KG1 (cell line): ENCODE measurements around the gene PRPF6.
"Not testable (repeated sequence)": the region's sequence is repeated elsewhere in the genome, so short reads cannot be mapped to it uniquely, and the experiment has no call there.

Experiments
- DNase-seq: peaks from one replicate; lab custom pipeline; 2025; lab: John Stamatoyannopoulos, UW

Gene PRPF6

GRCh38 chr20:63960654-63961621 is 20.0 kb upstream of the PRPF6 start:
- not testable (repeated sequence) for DNase-seq

GRCh38 chr20:63961664-63962425 is 19.1 kb upstream of the PRPF6 start:
- no peak for DNase-seq

DNA sequence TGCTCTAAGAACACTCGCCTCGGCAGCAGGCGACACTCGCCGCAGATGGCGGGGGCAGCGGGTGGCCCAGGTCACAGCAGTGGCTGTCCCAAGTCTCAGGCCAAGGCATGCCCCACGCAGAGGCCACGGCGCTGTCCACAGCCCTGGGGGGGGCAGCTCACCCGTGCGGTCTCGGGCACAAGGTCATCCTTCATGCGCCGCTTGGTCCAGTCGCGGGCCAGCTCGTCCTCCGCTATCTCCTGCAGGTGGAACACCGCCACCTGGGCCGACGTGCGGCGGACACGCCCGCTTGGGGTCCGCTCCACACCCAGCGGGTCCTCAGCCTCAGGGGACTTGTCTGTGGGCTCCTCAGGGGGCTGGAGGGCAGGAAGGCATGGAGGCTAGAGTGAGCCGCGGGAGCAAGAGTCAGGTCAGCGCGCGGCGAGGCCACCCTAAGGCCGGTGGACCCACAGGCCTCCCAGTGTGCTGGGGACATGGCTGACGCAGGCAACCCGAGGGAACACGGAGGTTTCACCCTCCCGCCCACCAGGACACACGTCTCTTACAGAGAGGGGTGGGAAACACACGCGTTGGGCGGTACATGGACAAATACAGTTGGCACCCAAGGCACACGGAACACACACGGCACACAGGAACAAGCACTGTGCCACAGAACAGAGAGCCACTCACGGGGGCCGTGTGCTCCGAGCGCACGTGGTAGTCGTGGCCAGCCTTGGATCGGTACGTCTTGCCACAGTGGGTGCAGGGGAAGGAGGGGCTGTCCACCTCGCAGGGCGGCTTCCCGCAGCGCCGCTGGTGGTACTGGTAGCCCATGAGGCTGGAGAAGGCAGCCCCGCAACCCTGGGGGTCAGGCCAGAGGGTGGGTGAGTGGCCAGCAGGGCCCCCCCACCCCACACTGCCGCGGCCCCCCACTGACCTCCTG is 18.2 kb upstream of the PRPF6 start:
- DNase-seq, result no peak

DNA sequence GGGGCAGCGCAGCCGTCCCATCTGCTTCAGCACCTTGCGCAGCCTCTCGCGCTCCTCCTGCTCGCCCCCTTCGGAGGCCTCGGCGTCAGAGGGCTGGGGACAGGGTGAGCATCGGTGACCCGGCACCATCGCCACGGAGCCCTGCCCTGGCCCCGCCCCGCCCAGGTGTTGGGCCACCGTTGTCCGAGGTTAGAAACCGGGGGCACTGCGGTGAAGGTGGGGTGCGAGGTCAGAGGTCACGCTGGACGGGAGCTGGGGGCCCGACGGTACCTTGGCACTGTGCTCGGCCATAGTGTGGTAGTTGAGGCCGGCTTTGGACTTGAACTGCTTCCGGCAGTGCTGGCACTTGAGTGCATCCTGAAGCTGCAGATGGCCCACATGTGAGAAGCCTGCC is 17.6 kb upstream of the PRPF6 start:
- DNase-seq, result no peak

GRCh38 chr20:63963784-63964301 is 17.1 kb upstream of the PRPF6 start:
- no peak for DNase-seq

- no peak for DNase-seq
Measured at GRCh38 chr20:63964412-63964811, 16.5 kb upstream of the PRPF6 start.

GRCh38 chr20:63966172-63966943 is 14.6 kb upstream of the PRPF6 start:
- DNase-seq, result no peak

GRCh38 chr20:63966944-63967322 is 14.0 kb upstream of the PRPF6 start:
- DNase-seq, result no peak

- DNase-seq, result no peak
Measured at GRCh38 chr20:63967330-63968135, 13.4 kb upstream of the PRPF6 start.

DNA sequence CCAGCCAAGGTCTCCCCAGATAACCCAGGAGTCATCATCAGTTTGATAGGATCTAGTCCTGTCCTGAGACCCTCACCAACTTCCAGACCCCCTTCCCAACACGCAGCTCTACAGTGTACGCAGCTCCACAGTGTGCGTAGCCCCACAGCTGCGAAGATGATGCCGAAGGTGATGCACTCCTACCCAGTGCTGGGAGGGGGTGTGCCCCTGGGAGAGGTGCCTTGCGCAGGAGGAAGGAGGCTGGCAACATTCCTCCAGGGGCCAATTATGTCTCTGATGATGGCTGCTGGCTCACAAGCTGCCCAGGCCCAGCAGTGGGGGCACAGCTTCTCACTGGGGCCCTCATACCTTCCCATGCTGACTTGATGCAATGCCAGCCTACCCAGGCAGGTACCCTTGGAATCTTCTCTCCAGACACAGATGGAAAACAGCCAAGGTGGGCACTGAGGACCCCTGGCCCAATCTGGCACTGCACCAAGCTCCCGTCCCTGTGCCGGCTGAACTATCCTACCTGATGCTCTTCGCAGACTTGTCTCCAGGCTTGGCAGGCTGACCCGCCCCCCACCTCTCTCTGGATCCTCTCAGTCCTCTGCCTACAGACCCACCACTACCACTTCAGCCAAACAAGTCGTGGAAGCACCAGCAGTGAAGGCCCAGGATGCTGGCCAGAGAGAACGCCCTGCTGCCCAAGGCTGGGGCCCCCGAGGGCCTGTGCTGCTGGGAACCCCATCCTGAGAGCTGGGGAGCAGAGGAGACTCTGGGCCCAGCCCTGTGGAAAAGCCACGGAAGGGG is 12.6 kb upstream of the PRPF6 start:
- no peak for DNase-seq

DNA sequence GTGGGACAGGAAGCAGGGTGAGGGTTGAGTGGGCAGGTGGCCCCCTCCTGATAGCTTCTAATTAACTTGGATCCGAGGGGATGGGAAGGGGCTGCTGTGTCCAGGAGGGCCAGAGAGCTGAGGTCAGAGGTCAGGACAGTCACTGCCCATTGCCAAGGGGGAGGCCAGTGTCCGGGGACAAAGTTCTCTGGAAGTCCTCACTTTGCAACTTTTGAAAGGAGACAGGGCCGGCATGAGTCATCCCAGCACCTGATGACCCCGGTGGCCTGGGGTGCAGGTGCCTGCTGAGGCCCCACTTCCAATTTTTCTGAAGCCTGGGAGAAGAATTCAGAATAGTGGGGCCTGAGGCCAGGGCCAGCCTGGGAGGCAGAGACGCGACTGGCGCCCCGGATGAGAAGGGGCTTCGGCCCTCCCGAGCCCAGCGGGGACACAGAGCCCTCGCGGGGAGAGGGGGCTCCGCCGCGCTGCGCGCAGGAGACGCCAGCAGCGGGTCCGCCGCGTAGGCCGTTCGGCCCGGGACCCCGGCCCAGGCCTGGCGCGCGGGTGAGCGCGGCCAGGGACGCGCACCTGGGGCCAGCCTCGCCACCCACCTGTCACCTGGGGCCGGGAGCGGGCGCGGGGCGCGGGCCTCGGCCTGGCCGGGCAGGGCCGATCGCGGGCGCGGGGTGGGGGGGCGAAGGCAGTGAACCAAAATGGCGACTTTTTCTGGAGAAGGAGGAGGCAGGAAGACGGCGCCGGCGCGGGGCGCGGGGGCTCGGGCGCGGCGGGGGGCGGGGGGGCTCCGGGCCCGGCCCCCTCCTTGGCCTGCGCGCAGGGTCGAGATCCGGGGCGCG is 11.8 kb upstream of the PRPF6 start:
- no peak for DNase-seq

DNA sequence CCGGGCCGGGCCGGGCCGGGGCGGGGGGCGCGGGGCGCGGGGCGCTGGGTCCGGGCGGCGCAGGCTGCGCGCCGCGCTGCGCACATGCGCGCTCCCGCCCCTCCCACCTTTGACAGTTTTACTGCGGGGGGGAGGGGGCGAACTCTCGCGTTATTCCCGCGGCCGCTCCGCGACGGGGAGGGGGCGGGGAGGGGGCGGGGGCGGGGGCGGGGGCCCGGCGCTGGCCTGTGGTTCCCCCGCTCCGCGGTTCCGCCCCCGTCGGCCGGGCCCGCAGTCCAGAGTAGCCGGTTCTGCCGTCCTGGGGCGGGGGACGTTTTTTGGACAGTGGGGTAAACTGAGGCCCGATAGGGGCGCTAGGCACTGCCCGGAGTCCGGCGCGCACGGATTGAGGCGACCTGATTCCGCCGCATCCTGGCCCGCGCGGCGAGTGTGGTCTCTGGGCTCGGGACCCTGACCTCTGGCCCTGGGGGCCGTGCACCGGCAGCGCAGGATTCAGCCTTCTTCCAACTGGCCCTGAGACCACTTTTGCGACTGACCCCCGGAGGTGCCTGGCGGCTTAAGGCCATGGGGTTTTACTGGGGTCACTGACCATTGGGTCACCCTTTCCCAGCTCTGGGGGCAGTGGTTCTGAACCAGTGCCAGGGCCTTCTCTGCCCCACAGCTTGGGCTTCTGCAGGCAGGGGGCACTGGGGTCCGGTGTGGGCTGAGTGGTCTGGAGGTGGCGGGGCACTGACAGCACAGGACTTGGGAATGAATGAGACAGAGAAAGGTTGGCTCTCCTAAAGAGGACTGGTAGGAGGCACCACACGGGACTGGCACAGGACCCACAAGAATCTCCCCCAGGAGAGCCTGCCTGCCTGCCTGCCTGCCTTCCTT is 10.9 kb upstream of the PRPF6 start, which contains the start of gene ZNF512B:
ZNF512B (minus strand) TSS at position 93 of the 876 bp plus-strand sequence. CDS start 1,980 bp downstream, outside the sequence.
- no peak for DNase-seq

GRCh38 chr20:63970714-63971431 is 10.1 kb upstream of the PRPF6 start:
- DNase-seq, result no peak

DNA sequence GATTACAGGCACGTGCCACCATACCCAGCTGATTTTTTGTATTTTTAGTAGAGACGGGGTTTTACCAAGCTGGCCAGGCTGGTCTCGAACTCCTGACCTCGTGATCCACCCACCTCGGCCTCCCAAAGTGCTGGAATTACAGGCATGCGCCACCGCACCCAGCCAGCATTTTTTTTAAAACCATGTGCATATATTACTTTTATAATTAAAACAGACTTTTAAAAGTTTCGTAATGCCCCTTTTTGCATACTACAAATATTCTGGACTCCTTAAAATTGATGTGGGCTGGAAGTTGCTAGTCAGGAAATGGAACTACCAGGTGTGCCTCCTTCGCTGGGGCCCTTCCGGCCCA is 9.0 kb upstream of the PRPF6 start:
- DNase-seq, result not testable (repeated sequence)

DNA sequence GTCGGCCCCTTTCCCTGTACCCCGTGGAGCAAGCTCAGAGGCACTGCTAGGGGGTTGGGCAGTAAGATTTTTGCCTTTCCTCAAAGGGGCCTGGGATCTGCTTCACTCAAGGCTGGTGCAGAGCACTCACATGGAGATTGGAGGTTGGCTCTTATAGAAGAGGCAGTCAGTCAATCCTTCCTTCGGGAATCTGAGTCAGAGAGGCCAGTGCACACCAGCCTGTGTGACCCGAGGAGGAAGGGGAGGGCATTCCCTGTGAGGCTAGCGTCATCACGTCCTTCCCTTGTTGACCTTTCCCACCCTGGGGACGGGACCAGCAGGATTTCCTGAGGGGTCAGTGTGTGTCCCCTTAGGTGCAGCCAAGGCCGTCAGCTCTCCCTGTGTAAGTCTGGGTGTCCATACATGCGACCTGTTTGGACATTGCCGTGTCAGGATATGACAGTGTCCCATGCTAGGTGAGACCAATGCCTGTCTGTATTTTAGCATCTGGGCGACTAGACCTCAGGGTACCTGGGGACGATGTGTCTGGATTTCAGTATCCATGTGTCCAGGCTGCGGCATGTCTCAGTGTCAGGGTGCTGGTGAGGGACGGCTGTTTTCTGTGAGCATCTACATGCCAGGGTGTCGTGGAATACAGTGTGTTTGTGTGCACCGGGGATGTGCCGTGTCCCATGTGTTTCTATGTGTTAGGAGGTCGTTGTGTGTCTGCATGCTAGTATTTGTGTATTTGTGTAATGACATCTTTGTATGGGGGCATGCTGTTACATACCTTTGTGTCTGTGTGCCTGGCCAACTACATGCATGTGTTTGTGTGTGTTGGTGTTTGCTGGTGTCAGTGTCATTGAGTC is 8.4 kb upstream of the PRPF6 start:
- no peak for DNase-seq

GRCh38 chr20:63973160-63973479 is 7.8 kb upstream of the PRPF6 start:
- DNase-seq, result no peak
